GM18870 (cell line): ENCODE data around the gene ANG.
"Not testable (repeated sequence)": the region's sequence is repeated elsewhere in the genome, so short reads cannot be mapped to it uniquely, and the experiment has no call there.

ENCODE experiments used
- ATAC-seq: cut with Tn5 transposase; IDR thresholded peaks from one replicate; pipeline ENCODE4 v1.9.1; 2021; ENCODE audit warnings: moderate library complexity; ENCODE audit not compliant: unreplicated experiment

Gene ANG

GRCh38 chr14:20698018-20698329 is 9.4 kb downstream of the ANG start:
- ATAC-seq = no peak

GRCh38 chr14:20698934-20699333 is 10.4 kb downstream of the ANG start:
- no peak for ATAC-seq

- ATAC-seq = no peak
Measured at GRCh38 chr14:20699931-20700330, 11.4 kb downstream of the ANG start.

- not testable (repeated sequence) for ATAC-seq
Measured at GRCh38 chr14:20700965-20701364, 12.4 kb downstream of the ANG start.

- no peak for ATAC-seq
Measured at GRCh38 chr14:20706657-20707355, 18.2 kb downstream of the ANG start.

GRCh38 chr14:20707622-20708021 is 19.1 kb downstream of the ANG start:
- no peak for ATAC-seq

GRCh38 chr14:20711261-20711660 is 22.7 kb downstream of the ANG start:
- no peak for ATAC-seq

GRCh38 chr14:20711685-20712084 is 23.1 kb downstream of the ANG start:
- ATAC-seq = no peak

GRCh38 chr14:20712904-20713303 is 24.3 kb downstream of the ANG start:
- ATAC-seq = no peak

GRCh38 chr14:20714593-20715250 is 26.2 kb downstream of the ANG start:
- no peak for ATAC-seq

GRCh38 chr14:20719777-20720176 is 31.2 kb downstream of the ANG start:
- no peak for ATAC-seq

- ATAC-seq = no peak
Measured at GRCh38 chr14:20720741-20721140, 32.2 kb downstream of the ANG start.

GRCh38 chr14:20722016-20722415 is 33.5 kb downstream of the ANG start:
- no peak for ATAC-seq

GRCh38 chr14:20723488-20723887 is 34.9 kb downstream of the ANG start:
- no peak for ATAC-seq

GRCh38 chr14:20726121-20726520 is 37.6 kb downstream of the ANG start:
- ATAC-seq = not testable (repeated sequence)

- no peak for ATAC-seq
Measured at GRCh38 chr14:20726531-20726930, 38.0 kb downstream of the ANG start.

GRCh38 chr14:20730891-20731290 is 42.3 kb downstream of the ANG start:
- ATAC-seq = no peak

GRCh38 chr14:20732477-20732876 is 43.9 kb downstream of the ANG start:
- no peak for ATAC-seq

GRCh38 chr14:20732979-20733635 is 44.5 kb downstream of the ANG start:
- ATAC-seq = no peak

GRCh38 chr14:20733684-20734429 is 45.3 kb downstream of the ANG start:
- no peak for ATAC-seq

GRCh38 chr14:20734430-20734806 is 45.9 kb downstream of the ANG start:
- no peak for ATAC-seq

- not testable (repeated sequence) for ATAC-seq
Measured at GRCh38 chr14:20738292-20738691, 49.7 kb downstream of the ANG start.
